Sigmoid colon (tissue), 7 donors: ENCODE results near the gene SULT2B1. TPM values are rescaled to one million over a fixed set of nuclear protein-coding genes. Genes with fewer than 3 reads are reported as not detected.
A peak's percentile ranks its signal among the peaks of the same experiment; 100 is the strongest.

Experiments
- DNase-seq: peaks from one replicate; pipeline ENCODE4 v3.0.0-alpha.2; 2019
- H3K27ac ChIP-seq, 4 donors: fragments of 200-600 bp; sonication (generic); one replicate each; pipeline ENCODE4 v1.5.1; 2016 to 2019; ENCODE audit warnings: mild to moderate bottlenecking in 1 of 4
- H3K27me3 ChIP-seq, 3 donors: fragments of 200-600 bp; sonication (generic); one replicate each; pipeline ENCODE4 v1.5.1; 2019; ENCODE audit warnings: mild to moderate bottlenecking in 1 of 3
- H3K36me3 ChIP-seq, 4 donors: fragments of 200-600 bp; sonication (generic); one replicate each; pipeline ENCODE4 v1.5.1; 2016 to 2019
- H3K4me1 ChIP-seq, 4 donors: fragments of 200-600 bp; sonication (generic); one replicate each; pipeline ENCODE4 v1.5.1; 2017 to 2019
- H3K4me3 ChIP-seq, 4 donors: fragments of 200-600 bp; sonication (generic); one replicate each; pipeline ENCODE4 v1.5.1; 2017 to 2019; ENCODE audit warnings: mild to moderate bottlenecking in 2 of 4, moderate library complexity in 1 of 4
- H3K9me3 ChIP-seq, 4 donors: fragments of 200-600 bp in 3 of 4; sonication (generic) in 3 of 4; one replicate each; pipeline versions ENCODE4 v1.5.1 to v1.6.1; 2013 to 2019
- EP300 ChIP-seq, 4 donors: sonication (generic); formaldehyde crosslinking; IDR thresholded peaks; one replicate each; pipeline ENCODE4 v1.6.1; 2017; ENCODE audit warnings: antibody characterized with exemption in 4 of 4
- POLR2A ChIP-seq, 2 donors: fragments of 450-650 bp; IDR thresholded peaks; one replicate each; pipeline ENCODE4 v1.6.1; 2016; ENCODE audit warnings: antibody characterized with exemption in 2 of 2, mild to moderate bottlenecking in 2 of 2, moderate library complexity in 2 of 2
- POLR2AphosphoS5 ChIP-seq, 4 donors: sonication (generic); formaldehyde crosslinking; IDR thresholded peaks; one replicate each; pipeline ENCODE4 v1.6.1; 2017; ENCODE audit warnings: antibody characterized with exemption in 4 of 4
- WGBS, 2 donors: extraction: QIAGEN DNeasy Blood & Tissue Kit; methylation state at CpG; one replicate each; pipeline ENCODE4 v1.1.7; 2013; 5-methylcytosine and 5-hydroxymethylcytosine counted together
- intact Hi-C: fragments of 100-400 bp; cut with DNase I; formaldehyde crosslinking; loops from one replicate; pipeline ENCODE4 v1.15.1; 2023
- polyA plus RNA-seq, 3 donors: library from polyadenylated mRNA; stranded (reverse); fragments of 200-250 nt; gene quantifications; one replicate each; pipeline ENCODE4 v1.2.3, GENCODE V29; 2013
- total RNA-seq, 4 donors: library from RNA; depleted of rRNA; stranded (reverse); fragments of >200 nt; gene quantifications; one replicate each; pipeline ENCODE4 v1.1.0, GENCODE V29; 2016
- TF ChIP-seq, protein P1 (sequence below), 4 experiments: fragments of 450-650 bp in 3 of 4; fragments of 200-600 bp in 1 of 4; IDR thresholded peaks; one replicate each; pipeline ENCODE4 v1.5.1; 2016 to 2019; ENCODE audit warnings: antibody characterized with exemption in 4 of 4, mild to moderate bottlenecking in 3 of 4, moderate library complexity in 2 of 4
- donor health status: healthy with polysubstance abuse.
- donor health status: Bipolar disorder and iron deficiency.
- donor health status: healthy.

Gene SULT2B1
- total and polyA plus RNA-seq, 7 donors: 0.82 to 2.8 (median 1.8) TPM; not detected in 3

DNA sequence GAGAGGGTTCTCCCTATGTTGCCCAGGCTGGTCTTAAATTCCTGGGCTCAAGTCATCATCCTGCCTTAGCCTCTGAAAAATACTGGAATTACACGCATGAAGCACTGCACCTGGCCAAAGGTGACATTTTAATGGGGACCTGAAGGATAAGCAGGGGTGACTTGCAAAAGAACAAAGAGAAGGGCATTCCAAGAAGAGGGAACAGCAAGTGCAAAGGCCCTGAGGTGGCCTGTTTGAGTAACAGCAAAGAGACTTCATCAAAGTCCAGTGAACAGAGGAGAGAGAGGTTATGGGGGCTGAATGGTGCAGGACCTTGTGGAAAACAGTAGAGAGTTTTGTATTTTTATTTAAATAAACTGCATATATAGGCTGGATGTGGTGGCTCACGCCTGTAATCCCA lies 89.9 kb downstream of the SULT2B1 start:
- no peak overlapping the region for H3K4me3 ChIP-seq
- no peaks in the 10 kb centered on the region for H3K36me3 ChIP-seq
- H3K4me1 ChIP-seq: peaks cover 0 to 32% (median 28%) of the 10 kb centered on the region in 4 donors
- TF ChIP-seq EP300 (IDR thresholded peaks at IDR 0.05) (no peak), POLR2AphosphoS5 (IDR thresholded peaks at IDR 0.05) (no peak), POLR2A (IDR thresholded peaks at IDR 0.05) (no peak)
- TF ChIP-seq, protein P1, sequence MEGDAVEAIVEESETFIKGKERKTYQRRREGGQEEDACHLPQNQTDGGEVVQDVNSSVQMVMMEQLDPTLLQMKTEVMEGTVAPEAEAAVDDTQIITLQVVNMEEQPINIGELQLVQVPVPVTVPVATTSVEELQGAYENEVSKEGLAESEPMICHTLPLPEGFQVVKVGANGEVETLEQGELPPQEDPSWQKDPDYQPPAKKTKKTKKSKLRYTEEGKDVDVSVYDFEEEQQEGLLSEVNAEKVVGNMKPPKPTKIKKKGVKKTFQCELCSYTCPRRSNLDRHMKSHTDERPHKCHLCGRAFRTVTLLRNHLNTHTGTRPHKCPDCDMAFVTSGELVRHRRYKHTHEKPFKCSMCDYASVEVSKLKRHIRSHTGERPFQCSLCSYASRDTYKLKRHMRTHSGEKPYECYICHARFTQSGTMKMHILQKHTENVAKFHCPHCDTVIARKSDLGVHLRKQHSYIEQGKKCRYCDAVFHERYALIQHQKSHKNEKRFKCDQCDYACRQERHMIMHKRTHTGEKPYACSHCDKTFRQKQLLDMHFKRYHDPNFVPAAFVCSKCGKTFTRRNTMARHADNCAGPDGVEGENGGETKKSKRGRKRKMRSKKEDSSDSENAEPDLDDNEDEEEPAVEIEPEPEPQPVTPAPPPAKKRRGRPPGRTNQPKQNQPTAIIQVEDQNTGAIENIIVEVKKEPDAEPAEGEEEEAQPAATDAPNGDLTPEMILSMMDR (IDR thresholded peaks at IDR 0.05): no peak
- no peak for DNase-seq
- H3K9me3 ChIP-seq: no peaks in the 10 kb centered on the region
- no peak overlapping the region for H3K27ac ChIP-seq
- no peaks in the 10 kb centered on the region for H3K27me3 ChIP-seq
- intact Hi-C loops: no loop called here
- WGBS, 2 donors: 93% methylated on average over 2 of the region's 2 CpGs

DNA sequence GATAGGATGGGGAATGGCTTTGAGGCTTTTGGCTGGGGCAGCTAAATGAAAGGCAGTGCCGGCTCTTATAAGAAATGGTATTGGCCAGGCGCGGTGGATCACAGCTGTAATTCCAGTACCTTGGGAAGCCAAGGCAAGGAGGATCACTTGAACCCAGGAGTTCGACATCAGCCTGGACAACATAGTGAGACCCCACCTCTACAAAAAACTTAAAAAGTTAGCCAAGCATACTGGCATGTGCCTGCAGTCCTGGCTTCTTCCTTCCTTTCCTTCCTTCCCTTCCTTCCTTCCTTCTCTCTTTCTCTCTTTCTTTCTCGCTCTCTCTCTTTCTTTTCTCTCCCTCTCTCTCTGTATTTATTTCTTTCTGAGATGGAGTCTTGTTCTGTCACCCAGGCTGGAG lies 90.9 kb downstream of the SULT2B1 start:
- Histone ChIP-seq H3K9me3 (no peaks in the 10 kb centered on the region), H3K27me3 (no peaks in the 10 kb centered on the region), H3K36me3 (no peaks in the 10 kb centered on the region), H3K4me3 (no peak overlapping the region), H3K4me1 (peaks cover 0 to 35% (median 26%) of the 10 kb centered on the region in 4 donors), H3K27ac (no peak overlapping the region)
- WGBS, 2 donors: 89 to 97% methylated on average over 5 of the region's 5 CpGs
- TF ChIP-seq POLR2A (IDR thresholded peaks at IDR 0.05) (no peak), POLR2AphosphoS5 (IDR thresholded peaks at IDR 0.05) (no peak), EP300 (IDR thresholded peaks at IDR 0.05) (no peak)
- TF ChIP-seq, protein P1 (IDR thresholded peaks at IDR 0.05): no peak
- intact Hi-C loops: no loop called here
- no peak for DNase-seq

- H3K27ac ChIP-seq: peak overlapping the region in 3 of 4 donors; percentile 88 to 94 (median 92)
Measured at GRCh38 chr19:48644355-48644754, 92.4 kb downstream of the SULT2B1 start.

DNA sequence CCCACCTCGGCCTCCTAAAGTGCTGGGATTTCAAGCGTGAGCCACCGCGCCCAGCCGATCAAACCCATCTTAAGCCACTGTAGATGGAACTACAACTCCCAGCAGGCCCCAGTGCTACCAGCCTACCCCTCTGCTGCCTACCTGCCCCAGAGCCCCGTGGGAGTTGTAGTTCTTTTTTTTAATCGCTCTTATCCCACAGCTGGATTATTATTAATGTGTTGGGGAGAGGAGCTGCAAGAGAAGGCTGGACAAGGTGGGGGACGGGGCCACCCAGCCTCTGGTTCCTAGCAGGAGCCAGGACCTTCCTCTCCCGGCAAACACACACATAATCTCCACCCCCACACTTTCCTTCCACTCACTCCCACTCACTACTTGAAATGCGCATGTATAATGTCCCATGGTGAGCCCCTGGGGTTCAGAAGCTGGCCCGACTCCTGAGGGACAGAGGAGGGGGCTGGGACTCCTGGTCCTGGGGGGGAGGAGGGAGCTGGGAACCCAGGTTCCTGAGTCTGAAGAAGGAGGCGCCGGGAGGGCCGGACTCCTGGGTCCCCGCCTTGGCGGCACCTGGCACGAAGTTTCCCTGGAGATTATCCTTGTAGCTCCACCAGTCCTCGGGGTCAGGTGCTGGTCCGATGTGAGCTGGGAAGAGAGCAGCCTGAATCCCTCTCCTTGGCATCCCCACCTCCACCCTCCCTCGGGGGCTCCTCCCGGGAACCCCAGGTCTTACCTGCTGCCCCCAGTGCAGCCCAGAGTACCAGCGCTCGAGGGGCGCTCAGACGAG lies 93.1 kb downstream of the SULT2B1 start:
- Histone ChIP-seq H3K36me3 (no peaks in the 10 kb centered on the region), H3K27me3 (no peaks in the 10 kb centered on the region), H3K9me3 (no peaks in the 10 kb centered on the region), H3K27ac (peak overlapping the region; percentile 88 to 94 (median 92)), H3K4me1 (peaks cover 0 to 22% (median 20%) of the 10 kb centered on the region in 4 donors), H3K4me3 (peak overlapping the region; percentile 48 to 63 (median 58))
- peak; percentile 93 for DNase-seq
- intact Hi-C loops: loop anchor here (5.0 kb wide), 1 partner anchor 192 kb away; the partner anchor contains the start of gene HSD17B14
- TF ChIP-seq EP300 (IDR thresholded peaks at IDR 0.05): no peak
- TF ChIP-seq POLR2AphosphoS5 (IDR thresholded peaks at IDR 0.05): peak in 2 of 4 donors; percentile 19 to 49
- TF ChIP-seq POLR2A (IDR thresholded peaks at IDR 0.05): no peak
- TF ChIP-seq, protein P1 (IDR thresholded peaks at IDR 0.05): no peak
- 4 to 10% methylated on average over 25 of the region's 25 CpGs for WGBS, 2 donors

More at GRCh38 chr19:48644355-48644754, 92.4 kb downstream of the SULT2B1 start:
- 70 to 75% methylated on average over 4 of the region's 4 CpGs for WGBS, 2 donors
- no peaks in the 10 kb centered on the region for H3K9me3 ChIP-seq
- H3K4me1 ChIP-seq: peaks cover 0 to 25% (median 20%) of the 10 kb centered on the region in 4 donors
- H3K27me3 ChIP-seq: no peaks in the 10 kb centered on the region
- peak overlapping the region in 3 of 4 donors; percentile 48 to 63 (median 58) for H3K4me3 ChIP-seq
- H3K36me3 ChIP-seq: no peaks in the 10 kb centered on the region
- intact Hi-C loops: no loop called here
- no peak for DNase-seq
- TF ChIP-seq, protein P1 (IDR thresholded peaks at IDR 0.05): no peak
- TF ChIP-seq POLR2A (IDR thresholded peaks at IDR 0.05) (no peak), EP300 (IDR thresholded peaks at IDR 0.05) (no peak), POLR2AphosphoS5 (IDR thresholded peaks at IDR 0.05) (no peak)
